Cardiac muscle cell (in vitro differentiated cells and primary cell): ENCODE results near the gene CA14. TPM values are rescaled to one million over a fixed set of nuclear protein-coding genes. Genes with fewer than 3 reads are reported as not detected.
A peak's percentile ranks its signal among the peaks of the same experiment; 100 is the strongest.

Source experiments
- DNase-seq, 2 donors: peaks; one replicate each; pipeline versions ENCODE4 v3.0.0 to v3.0.0-alpha.2; 2010 to 2017; ENCODE audit warnings: low read depth in 1 of 2, low spot score in 1 of 2
- H3K27ac ChIP-seq: fragments of 200-600 bp; sonication (generic); 2 replicates; pipeline ENCODE4 v1.5.1; 2016
- H3K27me3 ChIP-seq: fragments of 200-600 bp; sonication (generic); 2 replicates; pipeline ENCODE4 v1.6.0; 2016; ENCODE audit warnings: control low read depth
- H3K36me3 ChIP-seq: fragments of 200-600 bp; sonication (generic); 2 replicates; pipeline ENCODE4 v1.5.1; 2016; ENCODE audit warnings: control low read depth
- H3K4me1 ChIP-seq: fragments of 200-600 bp; sonication (generic); 2 replicates; pipeline ENCODE4 v1.8.1; 2017; ENCODE audit warnings: low read depth, mild to moderate bottlenecking, mixed run types
- H3K4me3 ChIP-seq: fragments of 200-600 bp; sonication (generic); 2 replicates; pipeline ENCODE4 v1.5.1; 2016; ENCODE audit warnings: mild to moderate bottlenecking
- H3K9me3 ChIP-seq: fragments of 200-600 bp; sonication (generic); 2 replicates; pipeline ENCODE4 v1.5.1; 2017; ENCODE audit warnings: low read depth, mild to moderate bottlenecking, control low read depth
- polyA plus RNA-seq: library from polyadenylated mRNA; unstranded; fragments of >200 nt; fragmentation: Nextera tagmentation; extraction: Ambion mirVana; gene quantifications from 2 replicates; pipeline ENCODE4 v1.2.1, GENCODE V29; 2016
- total RNA-seq: library from RNA; depleted of rRNA; stranded (reverse); fragments of >200 nt; gene quantifications from 2 replicates; pipeline ENCODE4 v1.2.3, GENCODE V29; 2016
- TF ChIP-seq, protein P1 (sequence below): IDR thresholded peaks from 2 replicates; pipeline ENCODE4 v1.5.1; 2012; ENCODE audit warnings: low read depth, mild to moderate bottlenecking, low read length

CA14 gene
- total and polyA plus RNA-seq, 2 experiments from 2014 or later: 46.1 to 68.2 TPM

DNA sequence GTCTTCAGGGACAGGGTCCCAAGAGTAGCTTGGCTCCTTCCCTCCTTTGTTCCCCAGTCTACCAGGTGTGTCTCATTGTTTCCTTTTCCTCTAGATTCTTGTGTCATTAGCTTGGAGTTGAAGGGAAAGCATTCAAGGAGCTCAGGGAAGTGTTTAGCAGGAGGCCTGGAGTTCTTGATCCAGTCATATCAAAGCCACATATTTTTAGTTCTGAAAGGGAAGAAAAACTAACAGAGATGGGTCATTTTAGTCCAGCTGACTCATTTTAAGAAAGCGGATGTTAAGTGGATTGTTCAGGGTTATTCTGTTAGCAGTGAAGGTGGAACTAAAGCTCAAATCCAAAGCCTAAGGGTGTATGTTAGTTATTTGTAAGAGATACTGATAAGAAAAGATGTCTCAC is 15.7 kb downstream of the CA14 start:
- H3K27ac ChIP-seq: no peak overlapping the region
- peaks cover 12% of the 10 kb centered on the region for H3K4me1 ChIP-seq
- no peaks in the 10 kb centered on the region for H3K9me3 ChIP-seq
- no peak for DNase-seq
- H3K4me3 ChIP-seq: peak overlapping the region; percentile 23
- TF ChIP-seq, protein P1, sequence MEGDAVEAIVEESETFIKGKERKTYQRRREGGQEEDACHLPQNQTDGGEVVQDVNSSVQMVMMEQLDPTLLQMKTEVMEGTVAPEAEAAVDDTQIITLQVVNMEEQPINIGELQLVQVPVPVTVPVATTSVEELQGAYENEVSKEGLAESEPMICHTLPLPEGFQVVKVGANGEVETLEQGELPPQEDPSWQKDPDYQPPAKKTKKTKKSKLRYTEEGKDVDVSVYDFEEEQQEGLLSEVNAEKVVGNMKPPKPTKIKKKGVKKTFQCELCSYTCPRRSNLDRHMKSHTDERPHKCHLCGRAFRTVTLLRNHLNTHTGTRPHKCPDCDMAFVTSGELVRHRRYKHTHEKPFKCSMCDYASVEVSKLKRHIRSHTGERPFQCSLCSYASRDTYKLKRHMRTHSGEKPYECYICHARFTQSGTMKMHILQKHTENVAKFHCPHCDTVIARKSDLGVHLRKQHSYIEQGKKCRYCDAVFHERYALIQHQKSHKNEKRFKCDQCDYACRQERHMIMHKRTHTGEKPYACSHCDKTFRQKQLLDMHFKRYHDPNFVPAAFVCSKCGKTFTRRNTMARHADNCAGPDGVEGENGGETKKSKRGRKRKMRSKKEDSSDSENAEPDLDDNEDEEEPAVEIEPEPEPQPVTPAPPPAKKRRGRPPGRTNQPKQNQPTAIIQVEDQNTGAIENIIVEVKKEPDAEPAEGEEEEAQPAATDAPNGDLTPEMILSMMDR: no peak
- H3K36me3 ChIP-seq: no peaks in the 10 kb centered on the region
- H3K27me3 ChIP-seq: no peaks in the 10 kb centered on the region

DNA sequence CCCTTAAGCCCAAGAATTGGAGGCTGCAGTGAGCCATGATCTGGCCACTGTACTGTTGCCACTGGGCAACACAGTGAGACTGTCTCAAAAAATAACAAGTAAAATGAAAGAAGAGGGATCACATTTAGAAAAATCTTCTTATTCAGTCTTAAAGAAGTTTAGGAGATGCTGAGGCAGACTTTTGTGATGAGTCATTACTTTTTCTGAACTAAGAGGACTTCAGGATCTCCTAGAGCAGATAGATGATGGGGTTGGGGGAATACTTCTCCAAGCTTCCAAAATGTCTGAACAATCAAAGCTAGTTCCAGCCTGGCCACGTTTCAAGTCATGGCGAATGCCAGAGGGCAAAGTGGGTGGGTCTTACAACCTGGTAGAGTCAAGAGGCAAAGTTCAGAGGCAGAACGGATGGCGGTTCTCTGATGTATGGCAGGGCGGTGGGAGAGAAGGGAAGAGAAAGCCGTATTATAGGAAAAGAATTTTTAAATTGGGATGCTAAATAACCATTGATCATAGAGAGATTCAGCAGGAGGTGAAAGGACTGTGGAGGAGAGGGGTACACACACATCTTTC is 22.6 kb downstream of the CA14 start:
- Histone ChIP-seq H3K27ac (no peak overlapping the region), H3K9me3 (no peaks in the 10 kb centered on the region), H3K27me3 (no peaks in the 10 kb centered on the region), H3K4me1 (peaks cover 6% of the 10 kb centered on the region), H3K36me3 (peaks cover 5% of the 10 kb centered on the region), H3K4me3 (no peak overlapping the region)
- TF ChIP-seq, protein P1: no peak
- no peak for DNase-seq

DNA sequence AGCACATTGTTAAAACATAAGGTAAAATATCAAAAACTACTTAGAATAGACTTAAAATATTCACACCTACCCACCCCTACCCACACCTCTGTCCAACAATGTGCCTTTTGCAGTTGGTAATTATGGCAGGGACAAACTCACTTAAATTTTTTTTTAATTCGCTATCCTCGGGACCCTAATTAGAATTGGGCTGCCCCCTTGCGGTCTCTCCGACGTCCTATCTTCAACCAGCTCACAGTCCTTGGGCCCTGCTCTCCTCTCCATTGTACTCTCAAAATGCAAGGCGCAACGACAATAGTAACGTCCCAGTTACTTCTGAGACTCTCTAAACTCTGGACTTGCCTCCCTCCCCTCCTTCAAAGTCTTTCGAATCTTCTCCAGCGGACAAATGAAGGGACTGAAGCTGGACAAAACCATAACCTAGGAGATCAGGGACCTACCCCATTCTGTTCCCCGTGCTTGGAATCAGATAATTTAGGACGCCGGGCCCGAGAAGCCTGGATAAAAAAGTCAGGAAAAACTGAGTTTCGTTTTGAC is 23.7 kb downstream of the CA14 start:
- Histone ChIP-seq H3K27ac (peak overlapping the region; percentile 69), H3K4me1 (peaks cover 6% of the 10 kb centered on the region), H3K27me3 (no peaks in the 10 kb centered on the region), H3K4me3 (peak overlapping the region; percentile 34), H3K36me3 (peaks cover 7% of the 10 kb centered on the region), H3K9me3 (no peaks in the 10 kb centered on the region)
- peak; percentile 78 to 80 for DNase-seq
- TF ChIP-seq, protein P1: peak; percentile 73

DNA sequence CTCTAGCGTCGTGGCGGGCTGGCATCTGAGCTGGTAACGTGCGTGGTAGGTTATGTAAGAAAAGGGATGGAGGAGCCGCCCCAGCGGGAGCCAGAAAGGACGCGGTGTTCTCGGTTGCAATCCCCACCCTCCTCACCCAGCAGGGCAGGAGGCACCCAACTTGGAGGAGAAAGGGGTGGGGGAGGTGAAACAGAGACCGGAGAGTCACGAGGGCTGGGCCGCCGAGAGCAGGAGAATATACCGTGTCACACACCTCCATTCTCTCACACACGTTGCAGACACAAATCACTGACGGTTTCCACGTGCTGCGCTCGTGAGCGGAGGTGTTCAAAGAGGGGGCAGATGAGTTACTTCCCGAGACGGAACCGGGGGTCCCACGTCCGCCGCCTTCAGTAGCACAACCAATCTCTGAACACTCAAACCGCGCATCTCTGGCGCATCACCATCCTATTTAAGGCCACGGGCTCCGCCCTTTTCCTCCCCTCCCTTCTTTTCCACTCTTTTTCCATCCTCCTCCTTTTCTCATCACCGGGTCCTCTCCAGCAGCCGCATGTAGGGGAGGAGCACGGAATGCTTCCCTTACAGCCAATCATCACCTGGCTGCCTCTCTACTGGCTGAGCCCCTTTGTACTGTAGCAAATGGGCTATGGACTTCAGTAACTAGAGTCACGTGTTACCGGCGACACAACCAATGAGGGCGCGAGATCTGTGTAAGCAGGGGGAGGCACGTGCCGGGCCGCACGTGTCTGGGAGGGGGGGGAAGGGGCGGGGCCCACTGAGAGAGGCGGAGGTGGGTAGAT is 24.4 kb downstream of the CA14 start, which contains the start of gene CIART:
TSS of gene CIART (plus strand) at position 797 of the 800 bp plus-strand sequence. CDS start 714 bp downstream, outside the sequence.
- Histone ChIP-seq H3K4me3 (peak within 1 kb of the TSS; percentile 34), H3K27ac (peak within 1 kb of the TSS; percentile 69), H3K4me1 (peaks cover 6% of the 10 kb centered on the region), H3K9me3 (no peaks in the 10 kb centered on the region), H3K27me3 (no peaks in the 10 kb centered on the region), H3K36me3 (peaks cover 14% of the 10 kb centered on the region)
- TF ChIP-seq, protein P1: no peak
- DNase-seq: peak; percentile 98 to 99

DNA sequence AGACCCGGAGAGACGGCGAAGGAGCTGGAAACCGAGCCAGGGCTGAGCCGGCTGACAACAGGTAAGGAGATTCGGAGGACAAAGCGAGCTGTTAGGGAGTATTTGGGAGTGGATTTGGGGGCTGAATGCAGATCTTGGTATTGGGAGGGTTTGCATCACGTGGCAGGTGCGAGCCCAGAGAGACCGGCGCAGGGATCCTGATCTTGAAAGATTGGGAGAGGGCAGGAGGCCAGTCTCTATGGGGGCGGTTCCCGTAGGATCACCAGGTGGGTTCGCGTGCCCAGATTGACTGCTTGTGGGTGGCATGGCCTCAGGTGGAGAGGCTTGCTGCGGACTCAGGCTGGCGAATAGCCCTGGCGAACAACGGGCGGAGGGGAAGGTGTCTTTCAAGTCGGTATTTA is 25.0 kb downstream of the CA14 start:
- TF ChIP-seq, protein P1: no peak
- peak overlapping the region; percentile 34 for H3K4me3 ChIP-seq

More for the DNA sequence above, 25.0 kb downstream of the CA14 start:
- Histone ChIP-seq H3K27me3 (no peaks in the 10 kb centered on the region), H3K27ac (peak overlapping the region; percentile 18), H3K4me1 (peaks cover 6% of the 10 kb centered on the region), H3K9me3 (no peaks in the 10 kb centered on the region), H3K36me3 (peaks cover 20% of the 10 kb centered on the region)
- DNase-seq: no peak
